Stimulated activated CD4-positive, alpha-beta T cell treated with anti-CD3 and anti-CD28 coated beads, Interleukin-2, amount 100 ng/mL, for 24 hours (primary cell): ENCODE data around the gene CYP21A2.
"Not testable (repeated sequence)": the region's sequence is repeated elsewhere in the genome, so short reads cannot be mapped to it uniquely, and the experiment has no call there.

Experiments used
- DNase-seq, 2 donors: peaks; one replicate each; pipeline ENCODE4 v3.0.0-alpha.2; 2020

The CYP21A2 gene

GRCh38 chr6:32037598-32038524 lies at the start of gene CYP21A2:
TSS of gene CYP21A2 (plus strand) at chr6:32038415. CDS start at chr6:32038423, 8 bp downstream.
- peak in 1 of 2 donors; percentile 17 for DNase-seq

- not testable (repeated sequence) for DNase-seq
These were observed 48.9 kb upstream of the CYP21A2 start for GRCh38 chr6:31989363-31989762.

GRCh38 chr6:31994421-31994820 lies 43.8 kb upstream of the CYP21A2 start:
- DNase-seq = not testable (repeated sequence)

- DNase-seq = not testable (repeated sequence)
These were observed 41.8 kb upstream of the CYP21A2 start for GRCh38 chr6:31996385-31996784.

- DNase-seq = not testable (repeated sequence)
These were observed 35.5 kb upstream of the CYP21A2 start for GRCh38 chr6:32002546-32003268.

GRCh38 chr6:32003301-32003700 lies 34.9 kb upstream of the CYP21A2 start:
- DNase-seq = not testable (repeated sequence)

GRCh38 chr6:32004393-32004792 lies 33.8 kb upstream of the CYP21A2 start:
- not testable (repeated sequence) for DNase-seq

- not testable (repeated sequence) for DNase-seq
These were observed 33.2 kb upstream of the CYP21A2 start for GRCh38 chr6:32004864-32005537.

- not testable (repeated sequence) for DNase-seq
These were observed 32.7 kb upstream of the CYP21A2 start for GRCh38 chr6:32005538-32005880.

GRCh38 chr6:32005991-32006529 lies 32.2 kb upstream of the CYP21A2 start:
- not testable (repeated sequence) for DNase-seq

- not testable (repeated sequence) for DNase-seq
These were observed 31.1 kb upstream of the CYP21A2 start for GRCh38 chr6:32007086-32007485.

GRCh38 chr6:32008037-32008436 lies 30.2 kb upstream of the CYP21A2 start:
- not testable (repeated sequence) for DNase-seq

GRCh38 chr6:32008616-32009015 lies 29.6 kb upstream of the CYP21A2 start:
- DNase-seq = not testable (repeated sequence)

- DNase-seq = peak in 1 of 2 donors; percentile 13
These were observed 28.7 kb upstream of the CYP21A2 start for GRCh38 chr6:32009537-32009936.

GRCh38 chr6:32010856-32011530 lies 27.2 kb upstream of the CYP21A2 start:
- peak in 1 of 2 donors; percentile 17 for DNase-seq

- peak in 1 of 2 donors; percentile 16 for DNase-seq
These were observed 25.1 kb upstream of the CYP21A2 start for GRCh38 chr6:32012941-32013617.

- not testable (repeated sequence) for DNase-seq
These were observed 24.5 kb upstream of the CYP21A2 start for GRCh38 chr6:32013738-32014137.

- not testable (repeated sequence) for DNase-seq
These were observed 23.7 kb upstream of the CYP21A2 start, which contains the start of gene C4B for GRCh38 chr6:32014547-32014946. TSS of gene C4B (plus strand) at chr6:32014795. CDS start at chr6:32014846, 51 bp downstream.

GRCh38 chr6:32022100-32022499 lies 16.1 kb upstream of the CYP21A2 start:
- DNase-seq = not testable (repeated sequence)

- DNase-seq = not testable (repeated sequence)
These were observed 9.6 kb upstream of the CYP21A2 start for GRCh38 chr6:32028631-32029030.

- DNase-seq = not testable (repeated sequence)
These were observed 8.7 kb upstream of the CYP21A2 start for GRCh38 chr6:32029553-32029952.
